Measurements from ENCODE around the gene MAJIN.

The MAJIN gene

GRCh38 chr11:64903291-64903833, 68.5 kb downstream of the MAJIN start:
- Histone ChIP-seq H3K4me2 (ENCODE audit: low read depth, low read length, poor library complexity, severe bottlenecking) (no peak overlapping the region), H2AFZ (ENCODE audit: low read depth, low read length, severe bottlenecking) (no peak overlapping the region), H3K36me3 (ENCODE audit: low read length) (no peaks in the 10 kb centered on the region), H3F3A (ENCODE audit: insufficient read depth) (no peaks in the 10 kb centered on the region), H3K27ac (ENCODE audit: low read depth, low read length) (no peak overlapping the region), H3K9me2 (replicated peaks; ENCODE audit: insufficient read depth, low read length) (no peaks in the 10 kb centered on the region), H3K9me3 (ENCODE audit: insufficient read depth, low read length) (no peaks in the 10 kb centered on the region), H3K9ac (ENCODE audit: low read length) (no peak overlapping the region), H3K27me3 (ENCODE audit: low read length) (no peaks in the 10 kb centered on the region), H4K20me1 (ENCODE audit: low read depth, low read length) (no peaks in the 10 kb centered on the region), H3K79me2 (ENCODE audit: insufficient read depth, low read length) (no peaks in the 10 kb centered on the region), H3K4me3 (ENCODE audit: insufficient read depth, low read length, poor library complexity, severe bottlenecking) (no peak overlapping the region)
- no peak for TF ChIP-seq CTCF (IDR thresholded peaks at IDR 0.05; ENCODE audit: insufficient read depth, low read length, poor library complexity, severe bottlenecking)
- no peak for TF ChIP-seq EZH2phosphoT487 (conservative IDR thresholded peaks at IDR 0.05; ENCODE audit: low read length)

- Histone ChIP-seq H4K20me1 (ENCODE audit: low read depth, low read length) (no peaks in the 10 kb centered on the region), H3K4me2 (ENCODE audit: low read depth, low read length, poor library complexity, severe bottlenecking) (no peak overlapping the region), H2AFZ (ENCODE audit: low read depth, low read length, severe bottlenecking) (no peak overlapping the region), H3K9me3 (ENCODE audit: insufficient read depth, low read length) (no peaks in the 10 kb centered on the region), H3K9me2 (replicated peaks; ENCODE audit: insufficient read depth, low read length) (no peaks in the 10 kb centered on the region), H3K79me2 (ENCODE audit: insufficient read depth, low read length) (no peaks in the 10 kb centered on the region), H3K27ac (ENCODE audit: low read depth, low read length) (no peak overlapping the region), H3K9ac (ENCODE audit: low read length) (no peak overlapping the region), H3F3A (ENCODE audit: insufficient read depth) (no peaks in the 10 kb centered on the region), H3K36me3 (ENCODE audit: low read length) (no peaks in the 10 kb centered on the region), H3K4me3 (ENCODE audit: insufficient read depth, low read length, poor library complexity, severe bottlenecking) (no peak overlapping the region), H3K27me3 (ENCODE audit: low read length) (no peaks in the 10 kb centered on the region)
- TF ChIP-seq EZH2phosphoT487 (conservative IDR thresholded peaks at IDR 0.05; ENCODE audit: low read length) (no peak), CTCF (IDR thresholded peaks at IDR 0.05; ENCODE audit: insufficient read depth, low read length, poor library complexity, severe bottlenecking) (no peak)
Observed at GRCh38 chr11:64902102-64902900, 69.6 kb downstream of the MAJIN start.

- no peak overlapping the region for H3K27ac ChIP-seq (ENCODE audit: low read depth, low read length)
- no peaks in the 10 kb centered on the region for H3K36me3 ChIP-seq (ENCODE audit: low read length)
- H3F3A ChIP-seq (ENCODE audit: insufficient read depth), result no peaks in the 10 kb centered on the region
- H3K4me2 ChIP-seq (ENCODE audit: low read depth, low read length, poor library complexity, severe bottlenecking), result no peak overlapping the region
- H3K9ac ChIP-seq (ENCODE audit: low read length), result no peak overlapping the region
- no peaks in the 10 kb centered on the region for H3K9me2 ChIP-seq (replicated peaks; ENCODE audit: insufficient read depth, low read length)
- H3K4me3 ChIP-seq (ENCODE audit: insufficient read depth, low read length, poor library complexity, severe bottlenecking), result no peak overlapping the region
- no peak overlapping the region for H2AFZ ChIP-seq (ENCODE audit: low read depth, low read length, severe bottlenecking)
- H4K20me1 ChIP-seq (ENCODE audit: low read depth, low read length), result no peaks in the 10 kb centered on the region
- H3K79me2 ChIP-seq (ENCODE audit: insufficient read depth, low read length), result no peaks in the 10 kb centered on the region
- no peaks in the 10 kb centered on the region for H3K27me3 ChIP-seq (ENCODE audit: low read length)
- TF ChIP-seq EZH2phosphoT487 (conservative IDR thresholded peaks at IDR 0.05; ENCODE audit: low read length) (no peak), CTCF (IDR thresholded peaks at IDR 0.05; ENCODE audit: insufficient read depth, low read length, poor library complexity, severe bottlenecking) (no peak)
- no peaks in the 10 kb centered on the region for H3K9me3 ChIP-seq (ENCODE audit: insufficient read depth, low read length)
Observed at GRCh38 chr11:64900774-64901173, 71.1 kb downstream of the MAJIN start.
